Subcutaneous abdominal adipose tissue (tissue), 5 donors: Measurements from ENCODE around the gene SERP2.

ENCODE experiments used
- H3K27ac ChIP-seq: one replicate; pipeline ENCODE4 v1.7.0; 2013; ENCODE audit warnings: low read depth, mild to moderate bottlenecking, inconsistent platforms, low read length, moderate library complexity
- H3K27me3 ChIP-seq, 5 donors: one replicate each; pipeline ENCODE4 v1.7.0; 2013; ENCODE audit warnings: low read length in 5 of 5, inconsistent platforms in 1 of 5; ENCODE audit not compliant: control insufficient read depth in 5 of 5, insufficient read depth in 4 of 5
- H3K36me3 ChIP-seq, 5 donors: one replicate each; pipeline ENCODE4 v1.7.0; 2013; ENCODE audit warnings: low read length in 5 of 5; ENCODE audit not compliant: control insufficient read depth in 5 of 5, insufficient read depth in 5 of 5
- H3K4me1 ChIP-seq, 5 donors: one replicate each; pipeline ENCODE4 v1.7.0; 2013; ENCODE audit warnings: low read length in 5 of 5, mild to moderate bottlenecking in 3 of 5, moderate library complexity in 1 of 5; ENCODE audit not compliant: control insufficient read depth in 5 of 5, insufficient read depth in 5 of 5
- H3K4me3 ChIP-seq, 5 donors: one replicate each; pipeline ENCODE4 v1.7.0; 2013; ENCODE audit warnings: low read length in 5 of 5, low read depth in 1 of 5
- H3K9ac ChIP-seq, 5 donors: one replicate each; pipeline ENCODE4 v1.7.0; 2013; ENCODE audit warnings: low read length in 5 of 5, mild to moderate bottlenecking in 4 of 5, moderate library complexity in 3 of 5
- H3K9me3 ChIP-seq, 5 donors: one replicate each; pipeline ENCODE4 v1.7.0; 2013; ENCODE audit warnings: low read length in 5 of 5; ENCODE audit not compliant: control insufficient read depth in 5 of 5
- donor health status: healthy.
- donor health status: healthy.
- donor health status: healthy.
- donor health status: healthy.
- donor health status: healthy.

The SERP2 gene

GRCh38 chr13:44406617-44407016 is 33.0 kb downstream of the SERP2 start:
- Histone ChIP-seq H3K9ac (no peak overlapping the region), H3K27me3 (no peaks in the 10 kb centered on the region), H3K9me3 (no peaks in the 10 kb centered on the region), H3K27ac (no peak overlapping the region), H3K36me3 (no peaks in the 10 kb centered on the region), H3K4me1 (peaks cover 4 to 35% (median 19%) of the 10 kb centered on the region in 5 donors), H3K4me3 (no peak overlapping the region)

- Histone ChIP-seq H3K27ac (no peak overlapping the region), H3K27me3 (no peaks in the 10 kb centered on the region), H3K36me3 (no peaks in the 10 kb centered on the region), H3K9me3 (no peaks in the 10 kb centered on the region), H3K4me3 (no peak overlapping the region), H3K4me1 (peaks cover 4 to 35% (median 19%) of the 10 kb centered on the region in 5 donors), H3K9ac (no peak overlapping the region)
Observed at GRCh38 chr13:44407379-44407778, 33.8 kb downstream of the SERP2 start.

GRCh38 chr13:44407891-44408290 is 34.3 kb downstream of the SERP2 start:
- Histone ChIP-seq H3K27me3 (no peaks in the 10 kb centered on the region), H3K4me3 (no peak overlapping the region), H3K36me3 (no peaks in the 10 kb centered on the region), H3K4me1 (peaks cover 4 to 35% (median 19%) of the 10 kb centered on the region in 5 donors), H3K27ac (no peak overlapping the region), H3K9me3 (no peaks in the 10 kb centered on the region), H3K9ac (no peak overlapping the region)

- Histone ChIP-seq H3K4me3 (no peak overlapping the region), H3K9ac (no peak overlapping the region), H3K36me3 (no peaks in the 10 kb centered on the region), H3K27me3 (no peaks in the 10 kb centered on the region), H3K4me1 (peaks cover 0 to 19% (median 2%) of the 10 kb centered on the region in 5 donors), H3K27ac (no peak overlapping the region), H3K9me3 (no peaks in the 10 kb centered on the region)
Observed at GRCh38 chr13:44409595-44409994, 36.0 kb downstream of the SERP2 start.

GRCh38 chr13:44410328-44410859 is 36.8 kb downstream of the SERP2 start:
- Histone ChIP-seq H3K4me3 (no peak overlapping the region), H3K27ac (no peak overlapping the region), H3K4me1 (peaks cover 0 to 19% (median 0%) of the 10 kb centered on the region in 5 donors), H3K9me3 (no peaks in the 10 kb centered on the region), H3K27me3 (no peaks in the 10 kb centered on the region), H3K36me3 (no peaks in the 10 kb centered on the region), H3K9ac (no peak overlapping the region)

GRCh38 chr13:44411841-44412240 is 38.2 kb downstream of the SERP2 start:
- Histone ChIP-seq H3K9ac (no peak overlapping the region), H3K36me3 (no peaks in the 10 kb centered on the region)

GRCh38 chr13:44412346-44412935 is 38.8 kb downstream of the SERP2 start:
- Histone ChIP-seq H3K27ac (no peak overlapping the region), H3K9me3 (no peaks in the 10 kb centered on the region), H3K4me1 (peaks cover 0 to 3% (median 0%) of the 10 kb centered on the region in 5 donors), H3K36me3 (no peaks in the 10 kb centered on the region), H3K4me3 (no peak overlapping the region), H3K27me3 (peaks cover 0 to 5% (median 0%) of the 10 kb centered on the region in 5 donors), H3K9ac (no peak overlapping the region)

More at GRCh38 chr13:44411841-44412240, 38.2 kb downstream of the SERP2 start:
- Histone ChIP-seq H3K4me3 (no peak overlapping the region), H3K27me3 (peaks cover 0 to 5% (median 0%) of the 10 kb centered on the region in 5 donors), H3K27ac (no peak overlapping the region), H3K9me3 (no peaks in the 10 kb centered on the region), H3K4me1 (peaks cover 0 to 6% (median 0%) of the 10 kb centered on the region in 5 donors)

- H3K27me3 ChIP-seq: peaks cover 0 to 5% (median 0%) of the 10 kb centered on the region in 5 donors
- H3K9ac ChIP-seq: no peak overlapping the region
- peaks cover 0 to 3% (median 0%) of the 10 kb centered on the region in 5 donors for H3K4me1 ChIP-seq
- no peaks in the 10 kb centered on the region for H3K36me3 ChIP-seq
- H3K27ac ChIP-seq: no peak overlapping the region
- no peak overlapping the region for H3K4me3 ChIP-seq
- H3K9me3 ChIP-seq: no peaks in the 10 kb centered on the region
Observed at GRCh38 chr13:44413095-44413494, 39.5 kb downstream of the SERP2 start.

- Histone ChIP-seq H3K4me1 (peaks cover 0 to 3% (median 0%) of the 10 kb centered on the region in 5 donors), H3K27me3 (peaks cover 0 to 5% (median 0%) of the 10 kb centered on the region in 5 donors), H3K36me3 (no peaks in the 10 kb centered on the region), H3K27ac (no peak overlapping the region), H3K9ac (no peak overlapping the region), H3K4me3 (no peak overlapping the region), H3K9me3 (no peaks in the 10 kb centered on the region)
Observed at GRCh38 chr13:44414716-44415115, 41.1 kb downstream of the SERP2 start.

- H3K27me3 ChIP-seq: peaks cover 0 to 5% (median 0%) of the 10 kb centered on the region in 5 donors
- H3K9me3 ChIP-seq: no peaks in the 10 kb centered on the region
- no peaks in the 10 kb centered on the region for H3K36me3 ChIP-seq
- no peak overlapping the region for H3K4me3 ChIP-seq
- H3K4me1 ChIP-seq: no peaks in the 10 kb centered on the region
- no peak overlapping the region for H3K27ac ChIP-seq
- no peak overlapping the region for H3K9ac ChIP-seq
Observed at GRCh38 chr13:44415815-44416214, 42.2 kb downstream of the SERP2 start.
